HEK293 (cell line): ENCODE measurements around the gene NPHP4.

Experiments used
- BCL11A ChIP-seq: fragments of 450-650 bp; formaldehyde crosslinking; IDR thresholded peaks from 2 replicates; pipeline ENCODE4 v1.5.1; 2016; ENCODE audit warnings: low read depth, missing biosample characterization, missing genetic modification characterization
- CTCF ChIP-seq: fragments of 450-650 bp; formaldehyde crosslinking; IDR thresholded peaks from 2 replicates; pipeline ENCODE4 v1.5.1; 2016; ENCODE audit warnings: missing biosample characterization, missing genetic modification characterization
- HIC1 ChIP-seq: fragments of 450-650 bp; formaldehyde crosslinking; IDR thresholded peaks from 2 replicates; pipeline ENCODE4 v1.5.1; 2016; ENCODE audit warnings: missing biosample characterization, missing genetic modification characterization
- KLF1 ChIP-seq: fragments of 450-650 bp; formaldehyde crosslinking; IDR thresholded peaks from 2 replicates; pipeline ENCODE4 v1.5.1; 2016; ENCODE audit warnings: missing biosample characterization, missing genetic modification characterization
- REPIN1 ChIP-seq: fragments of 450-650 bp; formaldehyde crosslinking; IDR thresholded peaks from 2 replicates; pipeline ENCODE4 v1.5.1; 2017; ENCODE audit warnings: missing biosample characterization, missing genetic modification characterization, low read depth
- SCRT2 ChIP-seq: fragments of 450-650 bp; formaldehyde crosslinking; IDR thresholded peaks from 2 replicates; pipeline ENCODE4 v1.5.1; 2016; ENCODE audit warnings: missing biosample characterization, missing genetic modification characterization
- SP3 ChIP-seq: fragments of 450-650 bp; formaldehyde crosslinking; IDR thresholded peaks from 2 replicates; pipeline ENCODE4 v1.5.1; 2016; ENCODE audit warnings: missing biosample characterization, missing genetic modification characterization
- ZBTB49 ChIP-seq: fragments of 450-650 bp; formaldehyde crosslinking; IDR thresholded peaks from 2 replicates; pipeline ENCODE4 v1.5.1; 2016; ENCODE audit warnings: missing biosample characterization, missing genetic modification characterization, low read depth
- ZNF335 ChIP-seq: fragments of 450-650 bp; formaldehyde crosslinking; conservative IDR thresholded peaks from 2 replicates; pipeline ENCODE4 v1.5.1; 2016; ENCODE audit warnings: missing biosample characterization, missing genetic modification characterization
- ZNF624 ChIP-seq: fragments of 450-650 bp; formaldehyde crosslinking; IDR thresholded peaks from 2 replicates; pipeline ENCODE4 v1.5.1; 2017; ENCODE audit warnings: missing biosample characterization, missing genetic modification characterization
- ZNF792 ChIP-seq: fragments of 450-650 bp; formaldehyde crosslinking; IDR thresholded peaks from 2 replicates; pipeline ENCODE4 v1.5.1; 2016; ENCODE audit warnings: missing biosample characterization, missing genetic modification characterization
- ZSCAN23 ChIP-seq: fragments of 450-650 bp; formaldehyde crosslinking; IDR thresholded peaks from 2 replicates; pipeline ENCODE4 v1.5.1; 2016; ENCODE audit warnings: missing biosample characterization, missing genetic modification characterization

GRCh38 chr1:5898266-5898665, 94.0 kb downstream of the NPHP4 start:
- TF ChIP-seq BCL11A (tag by site-specific recombination) (no peak), CTCF (tag by site-specific recombination) (no peak), ZNF624 (tag by site-specific recombination) (no peak), ZNF335 (no peak), ZNF792 (no peak), ZBTB49 (tag by site-specific recombination) (no peak), KLF1 (no peak), SP3 (tag by site-specific recombination) (no peak), ZSCAN23 (tag by site-specific recombination) (no peak), REPIN1 (no peak), SCRT2 (tag by site-specific recombination) (no peak), HIC1 (no peak)
